GM23248 (cell line): Measurements from ENCODE around the gene POLR2F.

ENCODE experiments used
- EZH2 ChIP-seq: fragments of 200-600 bp; sonication (generic); IDR thresholded peaks from 2 replicates; pipeline ENCODE4 v1.6.1; 2018; ENCODE audit warnings: antibody characterized with exemption, mild to moderate bottlenecking; ENCODE audit not compliant: insufficient read depth, poor library complexity, severe bottlenecking
- EZH2phosphoT487 ChIP-seq: fragments of 200-600 bp; sonication (generic); IDR thresholded peaks from 2 replicates; pipeline ENCODE4 v1.6.1; 2018; ENCODE audit warnings: antibody characterized with exemption, moderate library complexity, mild to moderate bottlenecking, low read depth; ENCODE audit not compliant: insufficient read depth

- TF ChIP-seq EZH2, result no peak
- no peak for TF ChIP-seq EZH2phosphoT487
Observed at GRCh38 chr22:37990862-37991261, 37.4 kb downstream of the POLR2F start.
